Fibroblast of villous mesenchyme (primary cell): ENCODE data around the gene GPRIN3. TPM values are rescaled to one million over a fixed set of nuclear protein-coding genes. Genes with fewer than 3 reads are reported as not detected.
A peak's percentile ranks its signal among the peaks of the same experiment; 100 is the strongest.

Experiments
- DNase-seq: peaks from one replicate; pipeline ENCODE4 v3.0.0-alpha.2; 2010; ENCODE audit warnings: low read depth
- H3K4me3 ChIP-seq: 2 replicates; pipeline ENCODE4 v1.5.1; 2011; ENCODE audit warnings: low read depth, mild to moderate bottlenecking, low read length
- CTCF ChIP-seq: IDR thresholded peaks from 2 replicates; pipeline ENCODE4 v1.5.1; 2012; ENCODE audit warnings: low read depth, mild to moderate bottlenecking, low read length; ENCODE audit not compliant: insufficient read depth
- total RNA-seq: library from RNA; depleted of rRNA; stranded (reverse); fragments of >200 nt; gene quantifications from 2 replicates; pipeline ENCODE4 v1.2.3, GENCODE V29; 2012

The GPRIN3 gene
- total RNA-seq, 1 donor, result 0.43 TPM

- no peak overlapping the region for H3K4me3 ChIP-seq
- no peak for DNase-seq
- TF ChIP-seq CTCF, result no peak
These were observed 90.0 kb downstream of the GPRIN3 start for GRCh38 chr4:89217604-89218003.

GRCh38 chr4:89216866-89217265 is 90.7 kb downstream of the GPRIN3 start:
- no peak overlapping the region for H3K4me3 ChIP-seq
- no peak for TF ChIP-seq CTCF

GRCh38 chr4:89216422-89216821 is 91.2 kb downstream of the GPRIN3 start:
- DNase-seq, result no peak
- no peak overlapping the region for H3K4me3 ChIP-seq
- no peak for TF ChIP-seq CTCF

More at GRCh38 chr4:89216866-89217265, 90.7 kb downstream of the GPRIN3 start:
- DNase-seq, result no peak

- no peak overlapping the region for H3K4me3 ChIP-seq
- no peak for TF ChIP-seq CTCF
- DNase-seq, result no peak
These were observed 91.9 kb downstream of the GPRIN3 start for GRCh38 chr4:89215736-89216135.

GRCh38 chr4:89214308-89214707 is 93.3 kb downstream of the GPRIN3 start:
- no peak overlapping the region for H3K4me3 ChIP-seq
- no peak for TF ChIP-seq CTCF
- DNase-seq, result no peak

GRCh38 chr4:89213382-89213701 is 94.3 kb downstream of the GPRIN3 start:
- TF ChIP-seq CTCF, result no peak
- no peak for DNase-seq
- no peak overlapping the region for H3K4me3 ChIP-seq

GRCh38 chr4:89212666-89213381 is 94.8 kb downstream of the GPRIN3 start:
- peak; percentile 10 for DNase-seq
- TF ChIP-seq CTCF, result no peak
- H3K4me3 ChIP-seq, result no peak overlapping the region
